Measurements from ENCODE around the gene CDC5L.

The CDC5L gene

GRCh38 chr6:44463728-44464450, 76.4 kb downstream of the CDC5L start:
- Histone ChIP-seq H3K4me1 (ENCODE audit: control insufficient read depth, insufficient read depth, low read length, unreplicated experiment) (peaks cover 14% of the 10 kb centered on the region), H3K27me3 (ENCODE audit: insufficient read depth, low read length) (no peaks in the 10 kb centered on the region), H3K4me3 (ENCODE audit: low read depth, low read length) (no peak overlapping the region), H3K79me2 (ENCODE audit: control insufficient read depth, insufficient read depth, low read length, unreplicated experiment) (no peaks in the 10 kb centered on the region), H3K36me3 (ENCODE audit: insufficient read depth, low read length) (no peaks in the 10 kb centered on the region), H3K27ac (ENCODE audit: low read depth, low read length) (no peak overlapping the region), H2AFZ (ENCODE audit: low read length, unreplicated experiment) (no peak overlapping the region)

- no peak overlapping the region for H3K27ac ChIP-seq (ENCODE audit: low read depth, low read length)
- H3K36me3 ChIP-seq (ENCODE audit: insufficient read depth, low read length) = no peaks in the 10 kb centered on the region
- no peaks in the 10 kb centered on the region for H3K27me3 ChIP-seq (ENCODE audit: insufficient read depth, low read length)
- no peak overlapping the region for H3K4me3 ChIP-seq (ENCODE audit: low read depth, low read length)
- H3K79me2 ChIP-seq (ENCODE audit: control insufficient read depth, insufficient read depth, low read length, unreplicated experiment) = no peaks in the 10 kb centered on the region
- H2AFZ ChIP-seq (ENCODE audit: low read length, unreplicated experiment) = no peak overlapping the region
- peaks cover 14% of the 10 kb centered on the region for H3K4me1 ChIP-seq (ENCODE audit: control insufficient read depth, insufficient read depth, low read length, unreplicated experiment)
These were observed 77.2 kb downstream of the CDC5L start for GRCh38 chr6:44464527-44465310.

- H3K27me3 ChIP-seq (ENCODE audit: insufficient read depth, low read length) = no peaks in the 10 kb centered on the region
- H3K4me1 ChIP-seq (ENCODE audit: control insufficient read depth, insufficient read depth, low read length, unreplicated experiment) = peaks cover 14% of the 10 kb centered on the region
- H3K36me3 ChIP-seq (ENCODE audit: insufficient read depth, low read length) = no peaks in the 10 kb centered on the region
- no peak overlapping the region for H3K4me3 ChIP-seq (ENCODE audit: low read depth, low read length)
- H3K79me2 ChIP-seq (ENCODE audit: control insufficient read depth, insufficient read depth, low read length, unreplicated experiment) = no peaks in the 10 kb centered on the region
- no peak overlapping the region for H2AFZ ChIP-seq (ENCODE audit: low read length, unreplicated experiment)
- no peak overlapping the region for H3K27ac ChIP-seq (ENCODE audit: low read depth, low read length)
These were observed 79.4 kb downstream of the CDC5L start for GRCh38 chr6:44466955-44467354.

GRCh38 chr6:44468835-44469234, 81.3 kb downstream of the CDC5L start:
- no peak overlapping the region for H3K4me3 ChIP-seq (ENCODE audit: low read depth, low read length)
- no peaks in the 10 kb centered on the region for H3K27me3 ChIP-seq (ENCODE audit: insufficient read depth, low read length)
- H3K36me3 ChIP-seq (ENCODE audit: insufficient read depth, low read length) = no peaks in the 10 kb centered on the region
- no peak overlapping the region for H3K27ac ChIP-seq (ENCODE audit: low read depth, low read length)
- no peak overlapping the region for H2AFZ ChIP-seq (ENCODE audit: low read length, unreplicated experiment)
- H3K4me1 ChIP-seq (ENCODE audit: control insufficient read depth, insufficient read depth, low read length, unreplicated experiment) = peaks cover 14% of the 10 kb centered on the region
- no peaks in the 10 kb centered on the region for H3K79me2 ChIP-seq (ENCODE audit: control insufficient read depth, insufficient read depth, low read length, unreplicated experiment)

GRCh38 chr6:44470115-44470464, 82.6 kb downstream of the CDC5L start:
- Histone ChIP-seq H3K27me3 (ENCODE audit: insufficient read depth, low read length) (no peaks in the 10 kb centered on the region), H3K4me1 (ENCODE audit: control insufficient read depth, insufficient read depth, low read length, unreplicated experiment) (peaks cover 7% of the 10 kb centered on the region), H3K36me3 (ENCODE audit: insufficient read depth, low read length) (no peaks in the 10 kb centered on the region), H3K4me3 (ENCODE audit: low read depth, low read length) (no peak overlapping the region), H2AFZ (ENCODE audit: low read length, unreplicated experiment) (no peak overlapping the region), H3K27ac (ENCODE audit: low read depth, low read length) (no peak overlapping the region), H3K79me2 (ENCODE audit: control insufficient read depth, insufficient read depth, low read length, unreplicated experiment) (no peaks in the 10 kb centered on the region)

GRCh38 chr6:44470746-44471145, 83.2 kb downstream of the CDC5L start:
- Histone ChIP-seq H3K27ac (ENCODE audit: low read depth, low read length) (no peak overlapping the region), H3K27me3 (ENCODE audit: insufficient read depth, low read length) (no peaks in the 10 kb centered on the region), H3K36me3 (ENCODE audit: insufficient read depth, low read length) (no peaks in the 10 kb centered on the region), H3K4me1 (ENCODE audit: control insufficient read depth, insufficient read depth, low read length, unreplicated experiment) (peaks cover 10% of the 10 kb centered on the region), H3K4me3 (ENCODE audit: low read depth, low read length) (no peak overlapping the region), H2AFZ (ENCODE audit: low read length, unreplicated experiment) (no peak overlapping the region), H3K79me2 (ENCODE audit: control insufficient read depth, insufficient read depth, low read length, unreplicated experiment) (no peaks in the 10 kb centered on the region)

- Histone ChIP-seq H3K36me3 (ENCODE audit: insufficient read depth, low read length) (no peaks in the 10 kb centered on the region), H3K27me3 (ENCODE audit: insufficient read depth, low read length) (no peaks in the 10 kb centered on the region), H3K79me2 (ENCODE audit: control insufficient read depth, insufficient read depth, low read length, unreplicated experiment) (no peaks in the 10 kb centered on the region), H3K27ac (ENCODE audit: low read depth, low read length) (no peak overlapping the region), H3K4me1 (ENCODE audit: control insufficient read depth, insufficient read depth, low read length, unreplicated experiment) (peaks cover 15% of the 10 kb centered on the region), H3K4me3 (ENCODE audit: low read depth, low read length) (no peak overlapping the region), H2AFZ (ENCODE audit: low read length, unreplicated experiment) (no peak overlapping the region)
These were observed 83.9 kb downstream of the CDC5L start for GRCh38 chr6:44471271-44471981.

- H3K4me1 ChIP-seq (ENCODE audit: control insufficient read depth, insufficient read depth, low read length, unreplicated experiment) = peaks cover 15% of the 10 kb centered on the region
- H3K27ac ChIP-seq (ENCODE audit: low read depth, low read length) = no peak overlapping the region
- H3K36me3 ChIP-seq (ENCODE audit: insufficient read depth, low read length) = no peaks in the 10 kb centered on the region
- H2AFZ ChIP-seq (ENCODE audit: low read length, unreplicated experiment) = no peak overlapping the region
- H3K79me2 ChIP-seq (ENCODE audit: control insufficient read depth, insufficient read depth, low read length, unreplicated experiment) = no peaks in the 10 kb centered on the region
- no peak overlapping the region for H3K4me3 ChIP-seq (ENCODE audit: low read depth, low read length)
- H3K27me3 ChIP-seq (ENCODE audit: insufficient read depth, low read length) = no peaks in the 10 kb centered on the region
These were observed 84.9 kb downstream of the CDC5L start for GRCh38 chr6:44472250-44472945.

GRCh38 chr6:44473393-44474189, 86.1 kb downstream of the CDC5L start:
- Histone ChIP-seq H3K27ac (ENCODE audit: low read depth, low read length) (no peak overlapping the region), H3K4me1 (ENCODE audit: control insufficient read depth, insufficient read depth, low read length, unreplicated experiment) (peaks cover 15% of the 10 kb centered on the region), H3K36me3 (ENCODE audit: insufficient read depth, low read length) (no peaks in the 10 kb centered on the region), H2AFZ (ENCODE audit: low read length, unreplicated experiment) (no peak overlapping the region), H3K4me3 (ENCODE audit: low read depth, low read length) (no peak overlapping the region), H3K79me2 (ENCODE audit: control insufficient read depth, insufficient read depth, low read length, unreplicated experiment) (no peaks in the 10 kb centered on the region), H3K27me3 (ENCODE audit: insufficient read depth, low read length) (no peaks in the 10 kb centered on the region)

- no peaks in the 10 kb centered on the region for H3K27me3 ChIP-seq (ENCODE audit: insufficient read depth, low read length)
- peaks cover 15% of the 10 kb centered on the region for H3K4me1 ChIP-seq (ENCODE audit: control insufficient read depth, insufficient read depth, low read length, unreplicated experiment)
- no peaks in the 10 kb centered on the region for H3K36me3 ChIP-seq (ENCODE audit: insufficient read depth, low read length)
- H3K79me2 ChIP-seq (ENCODE audit: control insufficient read depth, insufficient read depth, low read length, unreplicated experiment) = no peaks in the 10 kb centered on the region
- no peak overlapping the region for H2AFZ ChIP-seq (ENCODE audit: low read length, unreplicated experiment)
- H3K27ac ChIP-seq (ENCODE audit: low read depth, low read length) = no peak overlapping the region
- H3K4me3 ChIP-seq (ENCODE audit: low read depth, low read length) = no peak overlapping the region
These were observed 86.7 kb downstream of the CDC5L start for GRCh38 chr6:44474190-44474631.
